Smooth muscle cell of the brain vasculature (primary cell): Measurements from ENCODE around the gene TENT4B.
"Not testable (repeated sequence)": the region's sequence is repeated elsewhere in the genome, so short reads cannot be mapped to it uniquely, and the experiment has no call there.

ENCODE experiments used
- DNase-seq: peaks from one replicate; pipeline ENCODE4 v3.0.0-alpha.2; 2012; ENCODE audit warnings: low read depth, low spot score

The TENT4B gene

DNA sequence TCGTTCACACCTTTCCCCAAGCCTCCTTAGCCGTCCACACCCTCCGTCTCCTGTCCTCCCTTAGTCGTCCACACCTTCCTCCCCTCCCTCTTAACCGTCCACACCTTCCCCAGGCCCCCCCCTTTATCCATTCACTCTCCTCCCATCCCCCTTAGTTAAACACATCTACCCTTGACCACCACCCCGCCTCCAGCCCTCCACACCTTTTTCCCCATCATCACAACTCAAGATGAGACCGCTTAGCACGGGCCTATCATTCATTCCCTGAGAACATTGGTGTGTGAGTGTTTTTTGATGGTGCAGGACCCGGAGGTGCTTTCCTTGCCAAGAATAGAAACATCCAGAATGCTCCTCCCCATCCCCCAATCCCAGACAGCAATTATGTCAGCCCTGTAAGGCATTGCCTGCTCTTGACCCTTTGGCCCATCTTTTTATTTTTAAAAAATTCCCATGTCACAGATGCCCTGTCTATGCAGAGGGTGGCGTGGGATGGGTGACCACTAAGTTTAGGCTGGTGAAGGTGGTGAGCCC, 1.4 kb downstream of the TENT4B start:
- DNase-seq = no peak

DNA sequence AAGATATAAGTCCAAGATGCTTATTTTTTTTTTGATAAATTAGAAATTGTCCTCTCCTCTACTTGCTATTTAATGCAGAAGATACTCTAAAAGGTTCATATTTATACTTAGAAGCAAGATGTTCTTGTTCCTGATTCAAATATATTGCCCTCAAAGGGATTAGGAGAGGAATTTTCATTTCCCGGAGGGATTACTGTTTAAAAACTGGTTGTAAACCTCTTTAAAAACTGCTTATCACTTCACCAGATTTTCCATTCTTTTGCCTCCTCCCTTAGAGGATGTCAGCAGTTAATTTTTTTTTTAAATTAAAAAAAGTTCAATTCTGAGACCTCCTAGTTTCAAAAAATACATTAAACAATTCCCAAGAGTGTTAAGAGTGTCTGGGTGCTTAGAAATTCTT, 2.8 kb downstream of the TENT4B start:
- DNase-seq = no peak

DNA sequence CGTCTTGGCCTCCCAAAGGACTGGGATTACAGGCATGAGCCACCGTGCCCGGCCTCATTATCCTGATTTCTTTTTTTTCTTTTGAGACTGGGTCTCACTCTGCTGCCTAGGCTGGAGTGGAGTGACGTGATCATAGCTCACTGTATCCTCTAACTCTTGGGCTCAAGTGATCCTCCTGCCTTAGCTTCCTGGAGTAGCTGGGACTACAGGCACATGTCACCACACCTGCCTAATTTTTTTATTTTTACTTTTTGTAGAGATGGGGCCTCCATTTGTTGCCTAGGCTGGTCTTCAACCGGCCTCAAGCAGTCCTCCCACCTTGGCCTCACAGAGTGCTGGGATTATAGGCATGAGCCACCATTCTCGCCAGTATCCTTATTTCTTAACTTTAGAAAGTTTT, 3.5 kb downstream of the TENT4B start:
- no peak for DNase-seq

DNA sequence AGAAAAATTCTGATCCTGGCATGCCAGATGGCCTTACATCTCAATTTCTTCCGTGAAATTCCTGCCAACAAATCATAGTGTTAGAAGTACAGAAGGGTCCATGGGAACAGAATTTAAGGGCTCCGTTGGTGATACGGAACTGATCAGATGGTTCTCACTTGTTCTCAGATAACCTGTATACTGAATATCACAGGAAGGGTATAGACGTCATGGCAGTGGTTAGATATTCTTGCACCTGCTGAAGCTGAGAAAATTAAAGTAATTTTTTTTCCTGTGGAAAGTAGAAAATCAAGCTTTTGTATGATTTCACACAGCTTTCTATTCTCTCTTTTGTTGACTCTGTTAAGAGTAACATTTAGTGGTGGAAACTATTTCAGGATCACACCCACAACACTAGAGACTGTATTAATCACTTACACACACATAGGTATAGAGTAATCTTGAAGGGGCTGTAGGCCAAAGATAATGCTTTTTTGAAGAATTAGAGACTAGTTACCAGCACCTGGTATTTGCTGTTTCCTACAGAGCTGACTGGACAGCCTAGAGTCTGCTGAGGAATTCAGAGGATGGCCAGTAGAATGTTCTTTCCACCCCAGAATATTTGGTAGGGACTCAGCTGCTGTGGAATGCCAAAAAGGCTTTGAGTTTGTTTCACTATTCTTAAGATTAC, 7.5 kb downstream of the TENT4B start:
- no peak for DNase-seq

DNA sequence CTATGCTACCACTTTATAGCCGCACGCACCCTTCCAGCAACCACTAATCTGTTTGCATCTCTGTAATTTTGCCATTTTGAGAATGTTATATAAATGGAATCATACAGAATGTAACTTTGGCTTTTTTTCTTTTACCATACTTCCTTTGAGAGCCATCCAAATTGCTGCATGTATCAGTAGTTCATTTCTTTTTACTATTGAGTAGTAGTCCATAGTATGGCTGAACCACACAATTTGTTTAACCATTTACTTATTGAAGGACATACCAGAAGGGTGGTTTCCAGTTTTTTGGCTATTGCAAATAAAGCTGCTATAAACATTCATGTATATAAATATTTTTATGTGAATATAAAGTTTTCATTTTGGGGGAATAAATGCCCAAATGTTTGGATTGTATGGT, 8.8 kb downstream of the TENT4B start:
- no peak for DNase-seq

DNA sequence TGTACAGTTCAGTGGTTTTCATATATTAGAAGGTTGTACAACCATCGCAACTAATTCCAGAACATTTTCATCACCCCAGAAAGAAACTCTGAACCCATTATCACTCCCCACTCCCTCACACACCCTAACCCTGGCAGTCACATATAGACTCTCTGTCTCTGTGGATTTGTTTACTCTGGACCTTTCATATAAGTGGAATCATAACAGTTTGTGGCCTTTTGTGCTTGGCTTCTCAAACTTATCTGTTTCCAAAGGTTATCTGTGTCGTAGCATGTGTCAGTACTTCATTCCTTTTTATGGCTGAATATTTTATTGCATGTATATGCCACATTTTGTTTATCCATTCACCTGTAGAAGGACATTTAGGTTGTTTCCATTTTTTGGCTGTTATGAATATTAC, 12.4 kb downstream of the TENT4B start:
- no peak for DNase-seq

DNA sequence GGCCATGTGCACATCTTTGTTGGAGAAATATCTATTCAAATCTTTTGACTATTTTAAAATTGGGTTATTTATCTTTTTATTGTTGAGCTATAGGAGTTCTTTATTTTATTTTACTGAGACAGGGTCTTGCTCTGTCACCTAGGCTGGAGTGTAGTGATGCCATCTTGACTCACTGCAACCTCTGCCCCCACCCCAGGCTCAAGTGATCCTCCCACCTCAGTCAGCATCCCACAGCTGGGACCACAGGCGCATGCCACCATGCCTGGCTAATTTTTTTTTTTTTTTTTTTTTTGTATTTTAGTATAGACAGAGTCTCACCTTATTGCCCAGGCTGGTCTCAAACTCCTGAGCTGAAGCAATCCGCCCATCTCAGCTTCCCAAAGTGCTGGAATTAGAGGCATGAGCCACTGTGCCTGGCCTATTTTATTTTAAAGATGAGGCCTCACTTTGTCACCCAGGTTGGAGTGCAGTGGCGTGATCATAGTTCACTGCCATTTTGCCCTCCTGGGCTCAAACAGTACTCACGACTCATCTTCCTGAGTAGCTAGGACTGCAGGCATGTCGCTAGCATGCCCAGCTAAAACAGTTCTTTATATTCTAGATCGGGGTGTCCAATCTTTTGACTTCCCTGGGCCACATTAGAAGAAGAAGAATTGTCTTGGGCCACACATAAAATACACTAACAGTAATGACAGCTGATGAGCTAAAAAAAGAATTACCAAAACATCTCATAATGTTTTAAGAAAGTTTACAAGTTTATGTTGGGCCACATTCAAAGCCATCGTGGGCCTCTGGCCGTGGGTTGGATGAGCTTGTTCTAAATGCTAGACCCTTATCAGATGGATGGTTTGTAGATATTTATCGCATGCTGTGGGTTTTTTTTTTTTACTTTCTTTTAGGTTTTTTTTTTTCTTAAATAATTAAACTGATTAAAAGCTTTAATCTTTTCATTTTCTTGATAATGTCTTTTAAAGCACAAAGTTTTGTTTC, 13.7 kb downstream of the TENT4B start:
- DNase-seq = no peak

DNA sequence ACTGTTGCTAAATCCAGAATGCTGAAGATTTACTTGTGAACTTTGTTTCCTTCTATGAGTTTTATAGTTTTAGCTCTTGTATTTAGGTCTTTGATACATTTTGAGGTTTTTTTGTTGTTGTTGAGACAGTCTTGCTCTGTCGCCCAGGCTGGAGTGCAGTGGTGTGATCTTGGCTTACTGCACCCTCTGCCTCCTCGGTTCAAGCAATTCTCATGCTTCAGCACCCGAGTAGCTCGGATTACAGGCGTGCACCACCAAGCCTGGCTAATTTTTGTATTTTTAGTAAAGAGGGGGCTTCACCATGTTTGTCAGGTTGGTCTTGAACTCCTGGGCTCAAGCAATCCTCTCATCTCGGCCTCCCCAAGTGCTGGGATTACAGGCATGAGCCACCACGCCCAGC, 14.4 kb downstream of the TENT4B start:
- DNase-seq = no peak

DNA sequence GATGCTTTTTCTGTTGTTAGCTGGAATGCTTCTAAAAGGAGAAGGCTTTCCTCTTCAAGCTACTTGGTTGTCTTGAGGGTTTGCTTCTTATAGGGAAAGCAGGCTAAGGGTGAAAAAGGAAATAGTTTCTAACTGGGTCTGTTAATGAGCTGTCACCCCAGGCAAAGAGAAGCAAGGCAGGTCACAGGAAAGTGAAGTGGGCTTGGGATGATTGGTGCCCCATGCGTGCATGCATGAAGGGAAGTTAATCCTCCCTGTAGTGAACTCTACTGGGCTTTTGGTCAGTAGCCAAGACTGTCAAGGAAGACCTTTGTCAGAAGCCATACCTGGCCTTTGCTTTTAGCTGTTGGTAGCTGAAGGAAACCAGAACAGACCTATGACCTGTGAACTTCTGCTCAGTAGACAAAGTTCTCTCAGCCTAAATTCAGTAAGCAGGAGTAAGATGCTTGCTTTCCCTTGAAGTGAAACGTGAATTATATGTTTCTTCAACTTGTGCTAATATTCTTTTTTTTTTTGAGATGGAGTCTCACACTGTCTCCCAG, 16.5 kb downstream of the TENT4B start:
- DNase-seq = no peak

DNA sequence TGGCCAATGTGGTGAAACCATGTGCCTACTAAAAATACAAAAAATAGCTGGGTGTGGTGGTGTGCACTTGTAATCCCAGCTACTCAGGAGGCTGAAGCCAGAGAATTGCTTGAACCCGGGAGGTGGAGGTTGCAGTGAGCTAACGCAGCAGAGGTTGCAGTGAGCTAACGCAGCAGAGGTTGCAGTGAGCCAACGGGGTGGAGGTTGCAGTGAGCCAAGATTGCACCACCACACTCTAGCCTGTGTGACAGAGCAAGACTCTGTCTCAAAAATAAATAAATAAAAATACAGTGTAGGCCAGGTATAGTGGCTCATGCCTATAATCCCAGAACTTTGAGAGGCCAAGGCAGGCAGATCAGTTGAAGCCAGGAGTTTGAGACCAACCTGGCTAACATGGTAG, 18.7 kb downstream of the TENT4B start:
- DNase-seq = not testable (repeated sequence)

DNA sequence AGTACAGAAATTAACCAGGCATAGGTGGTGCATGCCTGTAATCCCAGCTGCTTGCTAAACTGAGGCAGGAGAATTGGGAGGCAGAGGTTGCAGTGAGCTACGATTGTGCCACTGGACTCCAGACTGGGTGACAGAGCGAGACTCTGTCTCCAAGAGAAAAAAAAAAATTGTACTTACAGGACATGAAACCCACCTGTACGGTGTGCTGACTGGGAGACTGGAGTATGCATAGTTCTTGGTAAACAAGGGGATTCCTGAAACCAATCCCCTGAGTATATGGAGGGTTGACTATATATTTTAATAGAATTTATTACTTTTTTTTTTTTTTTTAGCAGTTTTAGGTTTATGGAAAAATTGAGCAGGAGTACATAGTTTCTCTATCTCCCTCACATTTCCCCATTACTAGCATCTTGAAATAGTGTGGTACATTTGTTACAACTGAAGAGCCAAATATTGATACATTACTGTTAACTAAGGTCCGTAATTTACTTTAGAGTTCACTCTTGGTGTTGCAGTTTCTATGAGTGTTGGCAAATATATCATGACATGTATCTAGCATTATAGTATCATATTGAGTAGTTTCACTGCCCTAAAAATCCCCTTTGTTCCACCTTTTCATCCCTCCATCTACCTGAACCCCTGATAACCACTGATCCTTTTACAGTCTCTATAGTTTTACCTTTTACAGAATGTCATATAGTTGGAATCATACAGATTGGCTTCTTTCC, 19.3 kb downstream of the TENT4B start:
- no peak for DNase-seq

DNA sequence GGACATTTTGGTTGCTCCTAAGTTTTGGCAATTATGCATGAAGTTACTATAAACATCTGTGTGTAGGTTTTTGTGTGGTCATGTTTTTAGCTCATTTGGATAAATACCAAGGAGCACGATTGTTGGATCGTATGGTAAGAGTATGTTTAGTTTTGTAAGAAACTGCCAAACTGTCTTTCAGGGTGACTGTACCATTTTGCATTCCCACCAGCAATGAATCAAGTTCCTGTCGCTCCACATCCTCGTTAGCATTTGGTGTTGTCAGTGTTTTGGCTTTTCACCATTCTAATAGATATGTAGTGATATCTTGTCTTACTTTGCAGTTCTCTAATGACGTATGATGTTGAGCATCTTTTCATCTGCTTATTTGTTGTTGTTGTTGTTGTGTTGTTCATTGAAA, 20.2 kb downstream of the TENT4B start:
- no peak for DNase-seq

DNA sequence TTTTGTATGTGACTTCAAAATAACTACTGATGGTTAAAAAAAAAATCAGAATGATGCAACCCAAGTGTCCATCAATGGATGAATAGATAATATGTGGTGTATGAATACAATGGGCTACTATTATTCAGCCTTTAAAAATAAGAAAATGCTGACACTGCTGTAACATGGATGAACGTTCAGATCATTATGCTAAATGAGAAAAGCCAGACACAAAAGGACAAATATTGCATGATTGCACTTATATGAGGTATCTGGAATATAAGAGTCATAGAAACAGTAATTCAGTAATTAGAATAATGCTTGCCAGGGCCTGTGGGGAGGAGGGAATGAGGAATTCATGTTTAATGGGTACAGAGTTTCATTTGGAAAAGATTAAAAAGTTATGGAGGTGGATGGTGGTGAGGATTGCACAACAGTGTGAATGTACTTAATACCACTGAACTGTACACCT, 25.4 kb downstream of the TENT4B start:
- DNase-seq = no peak

DNA sequence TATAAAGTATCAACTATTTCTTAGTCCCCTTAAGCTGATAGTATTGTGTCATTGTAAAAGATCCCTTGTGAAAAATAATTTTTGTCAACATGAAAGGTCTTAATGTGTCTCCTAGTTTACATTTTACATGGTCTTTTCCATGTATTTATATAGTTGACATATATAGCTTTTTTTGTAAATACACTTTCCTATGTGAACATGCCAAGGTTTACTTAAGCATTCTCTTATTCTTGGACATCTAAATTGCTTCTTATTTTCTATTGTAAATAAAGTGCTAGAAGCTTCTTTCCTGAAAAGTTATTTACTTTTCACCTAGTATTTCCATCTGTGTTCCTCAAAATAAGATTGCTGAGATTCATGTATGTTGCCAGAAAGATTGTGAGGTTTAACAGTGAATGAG, 29.3 kb downstream of the TENT4B start:
- no peak for DNase-seq

DNA sequence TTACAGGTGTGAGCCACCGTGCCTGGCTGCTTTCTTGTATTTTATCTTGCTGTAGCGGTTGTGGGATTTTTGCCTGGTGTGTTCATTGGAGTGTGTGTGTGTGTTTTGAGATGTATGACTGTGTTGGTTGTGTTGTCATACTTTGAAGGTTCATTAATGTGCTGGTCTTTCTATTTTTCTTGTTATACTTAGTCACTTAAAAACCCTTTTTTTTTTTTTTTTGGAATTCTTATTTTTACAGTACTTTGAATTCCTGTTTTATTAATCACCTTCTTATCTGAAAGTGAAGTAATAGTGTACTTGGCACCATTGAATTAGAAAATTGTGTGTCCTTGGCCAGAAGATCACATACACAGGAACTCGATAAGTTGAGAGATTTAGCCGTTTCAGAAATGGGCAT, 30.2 kb downstream of the TENT4B start:
- no peak for DNase-seq

DNA sequence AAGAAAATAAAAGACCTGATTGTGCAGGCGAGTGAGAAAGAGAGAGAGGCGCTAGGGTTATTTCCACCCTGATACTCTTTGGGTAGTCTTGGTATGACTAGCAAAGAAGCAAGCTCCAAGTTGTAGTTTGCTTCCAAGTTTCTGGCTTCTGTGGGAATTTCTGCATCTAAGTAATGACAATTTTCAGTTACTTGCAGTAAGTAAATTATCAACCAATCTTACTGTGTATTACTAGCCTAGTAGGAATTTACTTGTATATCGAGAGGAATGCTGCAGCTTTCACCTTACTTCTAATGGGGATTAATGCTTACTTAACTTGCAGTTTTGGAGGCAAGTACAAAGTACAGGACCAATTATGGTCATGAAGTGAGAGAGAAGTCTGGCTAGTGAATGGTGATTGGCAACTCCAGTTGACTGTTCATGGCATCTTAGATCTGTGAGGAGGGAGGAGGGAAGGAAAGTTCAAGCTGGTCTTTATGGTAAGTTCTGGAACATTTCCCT, 31.9 kb downstream of the TENT4B start:
- DNase-seq = no peak

DNA sequence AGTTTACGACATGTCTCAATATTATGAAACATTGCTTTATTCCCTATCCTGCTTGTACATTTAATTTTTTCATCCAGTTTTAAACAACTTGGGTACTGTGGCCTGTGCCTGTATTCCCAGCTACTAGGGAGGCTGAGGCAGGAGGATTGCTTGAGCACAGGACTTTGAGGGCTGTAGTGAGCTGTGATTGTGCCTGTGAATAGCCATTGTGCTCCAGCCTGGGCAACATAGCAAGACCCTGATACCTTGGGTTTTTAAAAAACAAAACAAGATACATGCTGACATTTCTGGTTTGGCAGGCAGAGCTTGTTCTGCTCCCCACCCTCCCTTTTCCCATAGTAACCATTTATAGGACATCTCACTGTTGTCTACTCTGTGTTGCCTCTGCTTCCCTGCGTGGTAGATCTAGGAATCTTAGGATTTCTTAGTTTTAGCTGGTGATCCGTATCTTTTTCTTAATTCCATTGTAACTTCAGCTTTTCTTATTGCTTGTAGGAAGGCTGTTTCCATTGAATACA, 35.6 kb downstream of the TENT4B start:
- no peak for DNase-seq

DNA sequence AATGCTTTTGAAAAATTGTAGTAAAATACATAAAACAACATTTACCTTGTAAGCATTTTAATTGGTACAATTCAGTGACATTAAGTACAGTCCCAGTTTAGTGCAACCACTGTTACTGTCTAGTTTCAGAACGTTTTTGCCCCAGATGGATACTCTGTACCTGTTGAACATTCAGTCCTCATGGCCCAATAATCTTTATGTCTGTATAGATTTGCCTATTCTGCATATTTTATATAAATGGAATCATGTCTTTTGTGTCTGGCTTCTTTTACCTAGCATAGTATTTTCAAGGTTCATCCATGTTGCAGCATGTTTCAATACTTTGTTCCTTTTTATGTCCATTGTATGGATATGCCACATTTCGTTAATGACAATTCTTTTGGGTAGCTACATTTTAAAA, 37.2 kb downstream of the TENT4B start:
- DNase-seq = no peak

DNA sequence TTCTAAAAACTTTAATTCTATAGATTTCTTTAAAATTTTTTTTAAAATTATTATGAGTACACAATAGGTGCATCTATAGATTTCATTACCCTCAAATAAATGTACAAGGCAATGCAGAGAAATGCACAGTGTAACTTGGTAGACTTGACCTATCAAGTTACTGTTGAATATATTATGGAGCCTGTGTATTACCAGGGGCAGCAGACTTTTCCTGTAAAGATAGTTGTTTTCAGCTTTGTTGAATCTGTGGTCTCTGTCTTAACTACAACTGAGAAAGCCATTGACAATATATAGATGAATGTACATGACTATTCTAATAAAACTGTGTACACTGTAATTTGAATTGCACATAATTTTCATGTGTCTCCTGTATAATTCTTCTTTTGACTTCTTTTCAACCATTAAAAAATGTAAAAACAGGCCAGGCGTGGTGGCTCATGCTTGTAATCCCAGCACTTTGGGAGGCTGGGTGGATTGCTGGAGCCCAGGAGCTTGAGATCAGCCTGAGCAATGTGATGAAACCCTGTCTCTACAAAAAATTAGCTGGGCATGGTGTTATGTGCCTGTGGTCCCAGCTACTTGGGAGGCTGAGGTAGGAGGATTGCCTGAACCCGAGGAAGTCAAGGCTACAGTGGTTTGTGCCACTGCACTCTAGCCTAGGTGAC, 39.4 kb downstream of the TENT4B start:
- no peak for DNase-seq

DNA sequence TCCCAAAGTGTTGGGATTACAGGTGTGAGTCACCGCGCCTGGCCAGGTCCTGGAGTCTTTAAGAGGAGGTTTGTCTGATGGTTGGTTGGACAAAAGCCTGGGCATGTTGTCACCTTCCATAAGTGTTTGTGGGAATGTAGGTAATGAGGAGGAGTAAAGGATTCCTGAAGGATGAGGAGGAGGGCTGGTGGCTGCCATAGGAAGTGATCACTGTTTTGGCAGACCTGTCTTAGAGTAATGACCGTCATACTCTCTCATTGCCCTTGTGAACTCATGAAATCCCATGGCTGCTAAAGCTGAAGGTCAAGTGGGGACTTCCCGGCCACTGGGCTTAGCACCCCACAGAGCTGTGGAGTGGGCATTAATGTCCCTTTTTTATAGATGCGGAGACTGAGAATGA, 40.5 kb downstream of the TENT4B start:
- no peak for DNase-seq

DNA sequence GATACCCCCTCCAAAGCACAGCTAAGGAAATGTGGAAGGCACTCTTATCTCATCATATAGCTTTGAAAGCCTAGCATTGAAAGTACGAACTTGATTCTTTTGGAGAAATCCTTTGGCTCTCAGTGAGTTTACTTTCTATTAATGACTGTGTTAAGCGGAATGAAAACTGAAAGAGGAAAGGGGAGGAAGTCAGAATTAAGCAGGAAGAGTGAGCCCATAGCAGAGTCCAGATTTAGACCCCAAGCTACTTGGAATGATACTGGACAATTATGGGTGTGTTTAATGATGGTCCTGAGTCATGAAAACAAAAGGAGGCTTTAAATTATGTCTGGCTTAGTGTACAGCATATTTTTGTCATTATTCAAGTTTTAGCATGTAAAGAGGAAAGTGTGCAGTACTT, 42.2 kb downstream of the TENT4B start:
- DNase-seq = no peak
